ENCODE measurements around the gene OSGIN1.

GRCh38 chr16:83958137-83958845 lies 5.3 kb downstream of the OSGIN1 start:
- TF ChIP-seq MEIS1 (CRISPR knock-in tag; IDR thresholded peaks at IDR 0.05; ENCODE audit: borderline replicate concordance) (no peak), ZXDB (tag by site-specific recombination; IDR thresholded peaks at IDR 0.05) (no peak), ZNF274 (IDR thresholded peaks at IDR 0.05; ENCODE audit: low read length) (no peak), ZNF274 (tag by site-specific recombination; IDR thresholded peaks at IDR 0.05; ENCODE audit: borderline replicate concordance) (no peak), REST (tag by site-specific recombination; IDR thresholded peaks at IDR 0.05) (no peak), ZNF768 (tag by site-specific recombination; IDR thresholded peaks at IDR 0.05) (no peak), KLF10 (tag by site-specific recombination; IDR thresholded peaks at IDR 0.05) (no peak), CTCF (tag by site-specific recombination; IDR thresholded peaks at IDR 0.05) (no peak)
